Stimulated activated naive CD4-positive, alpha-beta T cell treated with Interleukin-2 at 50 U/mL for 16 hours (primary cell): Measurements from ENCODE around the gene MYMX.
"Not testable (repeated sequence)": the region's sequence is repeated elsewhere in the genome, so short reads cannot be mapped to it uniquely, and the experiment has no call there.

ENCODE experiments used
- DNase-seq: peaks from one replicate; lab custom pipeline; 2025; lab: John Stamatoyannopoulos, UW

Gene MYMX

DNA sequence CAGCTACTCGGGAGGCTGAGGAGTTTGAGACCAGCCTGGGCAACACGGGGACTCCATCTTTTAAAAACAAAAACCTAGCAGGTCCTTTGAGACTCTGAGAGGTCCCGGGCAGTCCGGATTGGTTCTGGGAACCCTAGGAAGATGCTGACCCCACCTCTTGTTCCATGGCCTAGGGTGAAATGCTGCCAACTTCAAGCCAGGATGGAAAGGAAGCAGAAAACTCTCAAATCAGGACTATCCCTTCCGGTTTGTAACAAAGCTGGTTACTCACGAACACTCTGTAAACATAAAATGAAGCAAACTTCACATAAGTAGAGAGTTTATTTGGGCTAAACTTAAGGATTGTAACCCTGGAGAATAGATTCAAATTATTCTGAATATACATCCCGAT lies 30.1 kb upstream of the MYMX start:
- no peak for DNase-seq

DNA sequence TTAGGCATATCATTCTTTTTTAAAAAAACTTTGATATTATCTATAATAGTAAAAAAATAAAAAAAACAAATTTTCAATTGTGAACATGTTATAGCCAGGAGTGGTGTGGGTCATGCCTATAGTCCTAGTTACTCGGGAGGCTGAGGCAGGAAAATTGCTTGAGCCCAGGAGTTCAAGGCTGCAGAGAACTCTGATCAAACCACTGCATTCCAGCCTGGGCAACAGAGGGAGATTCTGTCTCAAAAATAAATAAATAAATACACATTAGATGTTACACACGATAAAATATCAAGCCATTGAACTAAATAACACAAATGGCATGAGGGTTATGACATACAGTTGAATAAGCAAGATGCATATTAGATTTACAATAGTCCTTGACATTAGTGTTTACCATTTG lies 27.9 kb upstream of the MYMX start:
- DNase-seq, result no peak

DNA sequence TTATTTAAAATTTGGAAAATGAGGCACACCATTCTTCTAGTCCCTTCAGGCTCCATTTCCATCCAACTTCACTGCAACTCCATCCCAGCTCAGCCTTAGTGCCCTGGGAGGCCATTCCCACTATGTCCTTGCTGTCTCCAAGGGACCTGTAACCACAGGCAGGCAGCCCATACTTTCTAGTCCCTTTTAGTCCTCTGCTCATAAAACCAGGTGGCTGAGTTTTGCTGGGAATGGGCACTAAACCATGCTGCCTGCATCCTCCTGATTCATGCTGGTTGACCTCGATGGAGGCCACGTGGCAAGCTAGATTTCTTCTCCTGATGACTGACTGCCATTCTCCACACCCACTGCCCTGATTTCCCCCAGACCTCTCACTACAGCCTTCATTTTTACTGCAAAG lies 27.5 kb upstream of the MYMX start:
- no peak for DNase-seq

DNA sequence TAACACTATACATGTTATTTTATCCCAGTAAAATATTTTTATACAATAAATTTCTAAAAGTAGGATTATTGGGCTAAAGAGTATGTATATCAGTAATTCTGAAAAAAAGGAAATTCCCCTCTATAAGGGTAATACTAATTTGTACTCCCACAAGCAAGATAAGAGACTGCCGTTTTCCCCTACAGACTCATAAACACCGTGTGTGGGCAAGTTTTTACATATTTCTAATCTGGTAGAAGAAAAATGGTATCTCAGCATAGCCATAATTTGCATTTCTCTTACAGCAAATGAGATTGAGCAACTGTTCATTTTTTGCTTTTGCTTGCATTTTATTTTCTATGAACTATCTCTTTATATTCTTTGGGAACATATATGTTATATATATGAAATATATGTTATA lies 26.0 kb upstream of the MYMX start:
- DNase-seq, result no peak

DNA sequence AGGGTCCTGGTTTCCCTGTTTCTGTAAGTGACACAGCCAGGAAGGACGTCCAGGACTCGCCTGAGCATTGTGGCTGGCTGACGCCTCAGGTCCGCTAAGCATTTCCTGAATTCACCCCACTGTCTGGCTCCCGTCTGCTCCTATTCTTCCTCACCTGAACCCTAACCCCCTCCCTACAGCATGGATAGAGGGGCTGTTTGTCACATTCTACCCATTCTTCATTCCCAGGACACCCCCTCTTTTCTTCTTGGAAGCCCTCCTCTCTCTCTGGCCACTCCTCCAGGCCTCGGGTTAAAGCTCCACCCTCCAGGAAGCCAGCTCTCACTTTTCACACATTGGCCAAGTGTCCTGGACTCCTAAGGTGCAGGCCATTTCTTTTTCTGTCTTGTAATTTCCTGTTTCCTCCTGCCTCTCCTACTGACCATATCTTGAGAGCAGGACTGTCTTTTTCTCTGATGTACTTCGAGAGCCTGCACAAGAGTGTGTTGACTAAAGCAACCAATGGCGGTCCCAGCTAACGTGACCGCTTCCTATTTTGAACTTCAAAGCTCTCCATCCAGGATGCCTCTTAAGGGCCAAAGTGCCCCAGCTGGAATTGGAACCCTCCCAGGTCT lies 24.2 kb upstream of the MYMX start:
- no peak for DNase-seq

DNA sequence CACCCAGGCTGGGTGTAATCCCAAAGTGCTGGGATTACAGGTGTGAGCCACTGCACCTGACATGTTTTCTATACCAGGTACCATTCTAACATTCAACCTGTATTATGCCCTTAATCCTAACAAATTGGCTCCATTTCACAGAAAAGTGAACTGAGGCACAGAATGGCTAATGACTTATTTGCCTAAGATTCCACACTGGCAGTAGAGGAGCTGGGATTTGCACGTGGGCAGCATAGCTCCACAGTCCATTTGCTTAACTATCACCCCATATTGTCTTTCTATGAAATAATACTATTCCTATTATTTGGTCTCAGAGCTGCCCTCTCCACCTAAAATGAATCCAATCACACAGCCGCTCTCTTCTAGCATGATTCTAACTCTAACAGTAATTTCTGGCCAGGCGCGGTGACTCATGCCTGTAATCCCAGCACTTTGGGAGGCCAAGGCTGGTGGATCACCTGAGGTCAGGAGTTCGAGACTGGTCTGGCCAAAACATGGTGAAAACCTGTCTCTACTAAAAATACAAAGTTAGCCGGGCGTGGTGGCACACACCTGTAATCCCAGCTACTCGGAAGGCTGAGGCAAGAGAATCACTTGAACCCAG lies 23.3 kb upstream of the MYMX start:
- no peak for DNase-seq

DNA sequence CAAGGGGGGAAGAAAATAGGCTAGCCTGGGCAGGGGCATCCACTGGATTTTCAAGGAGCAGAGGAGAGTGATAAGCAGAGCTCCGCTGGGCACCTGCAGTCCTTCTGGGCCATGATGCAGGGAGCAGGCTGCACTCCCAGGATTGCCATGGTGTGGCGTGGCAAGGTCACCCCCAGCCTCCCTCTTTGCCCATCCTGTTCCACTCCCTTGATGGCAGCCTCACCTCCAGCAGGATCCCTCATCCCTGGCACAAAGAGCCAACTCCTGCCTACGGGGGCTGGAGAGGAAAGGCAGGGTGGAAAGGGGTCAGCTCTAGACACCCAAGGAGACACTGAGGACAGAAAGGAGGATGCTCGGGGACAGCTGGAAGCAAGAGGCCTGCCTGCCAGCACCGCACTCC lies 22.4 kb upstream of the MYMX start:
- DNase-seq, result no peak

DNA sequence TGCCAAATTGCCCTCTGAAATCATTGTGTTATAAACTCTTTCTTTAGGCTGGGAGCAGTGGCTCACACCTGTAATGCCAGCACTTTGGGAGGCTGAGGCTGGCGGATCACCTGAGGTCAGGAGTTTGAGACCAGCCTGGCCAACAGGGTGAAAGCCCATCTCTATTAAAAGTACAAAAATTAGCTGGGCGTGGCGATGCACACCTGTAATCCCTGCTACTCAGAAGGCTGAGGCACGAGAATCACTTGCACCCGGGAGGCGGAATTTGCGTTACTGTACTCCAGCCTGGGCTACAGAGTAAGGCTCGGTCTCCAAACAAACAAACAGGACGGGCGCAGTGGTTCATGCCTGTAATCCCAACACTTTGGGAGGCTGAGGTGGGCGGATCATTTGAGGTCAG lies 20.4 kb upstream of the MYMX start:
- DNase-seq, result not testable (repeated sequence)

DNA sequence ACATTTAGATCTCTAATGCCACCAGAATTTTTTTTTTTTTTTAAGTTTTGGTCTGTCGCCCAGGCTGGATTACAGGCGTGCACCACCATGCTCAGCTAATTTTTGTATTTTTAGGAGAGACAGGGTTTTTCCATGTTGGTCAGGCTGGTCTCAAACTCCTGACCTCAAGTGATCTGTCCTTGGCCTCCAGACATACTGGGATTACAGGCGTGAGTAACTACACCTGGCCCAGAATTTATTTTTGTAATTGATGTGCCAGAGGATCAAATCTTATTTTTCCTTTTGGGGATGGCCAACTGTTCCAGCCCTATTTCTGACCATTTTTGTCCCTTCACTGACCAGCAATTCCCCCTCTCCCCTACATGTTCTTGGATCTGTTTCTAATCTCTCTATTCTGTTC lies 18.0 kb upstream of the MYMX start:
- DNase-seq, result no peak

DNA sequence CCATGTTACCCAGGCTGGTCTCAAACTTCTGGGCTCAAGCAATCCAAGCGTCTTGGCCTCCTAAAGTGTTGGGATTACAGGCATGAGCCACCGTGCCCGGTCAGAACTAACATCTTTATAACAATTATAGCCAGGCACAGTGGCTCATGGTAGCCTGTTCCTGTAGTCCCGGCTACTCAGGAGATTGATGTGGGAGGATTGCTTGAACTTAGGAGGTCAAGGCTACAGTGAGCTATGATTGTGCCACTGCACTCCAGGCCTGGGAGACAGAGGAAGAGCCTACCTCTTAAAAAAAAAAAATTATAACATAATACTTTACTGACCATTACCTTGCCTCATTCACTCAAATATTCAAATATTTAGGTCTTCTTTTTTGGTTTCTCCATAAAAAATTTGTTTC lies 16.8 kb upstream of the MYMX start:
- no peak for DNase-seq

DNA sequence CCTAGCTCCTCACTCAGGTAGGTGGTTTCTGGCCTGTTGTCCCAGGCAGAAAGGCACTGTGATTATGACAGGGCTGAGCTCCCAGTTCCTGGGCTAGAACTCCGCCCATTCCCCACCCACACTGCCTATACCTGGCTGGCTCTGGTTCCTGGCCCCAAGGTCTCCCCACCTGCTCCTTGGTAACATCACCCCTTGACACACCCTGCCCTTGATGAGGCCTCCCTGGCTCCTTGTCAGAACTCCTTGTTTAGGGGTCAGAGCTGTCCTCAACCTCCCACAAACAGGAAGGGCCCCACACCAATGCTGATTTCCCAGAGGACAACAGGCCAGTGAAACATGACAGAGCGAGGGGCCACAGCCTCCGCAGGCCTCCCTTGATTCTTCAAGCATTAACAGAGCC lies 15.5 kb upstream of the MYMX start:
- no peak for DNase-seq

DNA sequence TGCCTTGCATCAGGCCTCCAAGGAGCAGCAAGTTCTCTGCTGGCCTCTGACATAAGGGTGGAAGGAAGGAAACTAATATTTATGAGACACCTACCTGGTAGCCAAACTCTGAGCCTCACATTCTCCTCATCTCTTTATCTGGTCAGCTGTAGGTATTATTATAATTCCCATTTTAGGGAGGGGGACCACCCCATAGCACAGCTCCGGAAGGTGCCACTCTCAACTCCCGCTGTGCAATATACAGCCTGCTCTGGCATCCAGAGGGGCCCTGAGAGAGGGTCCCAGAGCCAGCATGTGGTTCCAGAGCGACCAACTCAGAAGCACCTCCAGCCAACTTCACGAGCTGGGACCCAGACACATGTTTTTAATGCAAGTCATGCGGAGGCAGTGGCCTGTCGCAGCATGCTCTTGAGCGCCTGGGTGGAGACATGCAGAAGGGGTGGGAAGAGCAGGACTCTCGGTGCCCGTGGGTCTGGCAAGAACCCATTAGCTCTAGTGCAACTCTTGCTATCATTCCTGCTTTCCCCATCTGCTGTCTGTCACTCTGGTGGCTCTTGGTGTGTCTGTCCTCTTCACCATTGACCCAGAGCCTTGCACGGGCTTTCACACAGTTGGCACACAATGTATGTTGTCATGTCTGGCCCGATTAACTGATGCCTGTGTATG lies 15.0 kb upstream of the MYMX start:
- no peak for DNase-seq

DNA sequence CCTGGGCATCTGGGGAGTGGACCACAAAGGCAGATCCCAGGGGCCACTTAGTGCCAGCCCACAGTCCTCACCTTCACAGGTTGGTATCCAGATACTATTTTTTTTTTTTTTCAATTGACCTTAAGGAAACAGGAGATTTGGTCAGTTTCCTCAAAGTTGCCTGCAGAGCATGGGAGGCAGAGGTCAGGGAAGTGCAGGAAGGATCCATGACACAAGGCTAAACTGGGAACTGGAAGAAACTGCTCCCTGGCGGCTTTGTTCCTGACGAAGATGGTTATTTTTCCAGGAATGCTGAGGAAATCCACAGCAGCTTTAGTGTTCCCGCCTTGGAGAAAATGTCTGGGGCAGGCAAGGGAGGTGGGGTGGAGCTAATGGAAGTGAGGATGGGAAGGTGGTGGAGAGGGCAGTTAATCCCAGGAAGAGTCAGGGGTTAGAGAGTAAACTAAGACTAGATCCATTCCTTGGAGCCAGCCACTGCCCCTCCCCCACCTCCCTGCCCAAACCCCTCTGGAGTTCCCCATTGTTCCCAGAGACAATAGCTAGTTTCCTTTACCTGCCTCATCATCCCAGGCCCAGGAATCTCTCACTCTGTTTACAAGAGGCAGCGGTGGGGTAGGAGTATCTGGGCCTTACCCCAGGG lies 14.3 kb upstream of the MYMX start:
- no peak for DNase-seq

DNA sequence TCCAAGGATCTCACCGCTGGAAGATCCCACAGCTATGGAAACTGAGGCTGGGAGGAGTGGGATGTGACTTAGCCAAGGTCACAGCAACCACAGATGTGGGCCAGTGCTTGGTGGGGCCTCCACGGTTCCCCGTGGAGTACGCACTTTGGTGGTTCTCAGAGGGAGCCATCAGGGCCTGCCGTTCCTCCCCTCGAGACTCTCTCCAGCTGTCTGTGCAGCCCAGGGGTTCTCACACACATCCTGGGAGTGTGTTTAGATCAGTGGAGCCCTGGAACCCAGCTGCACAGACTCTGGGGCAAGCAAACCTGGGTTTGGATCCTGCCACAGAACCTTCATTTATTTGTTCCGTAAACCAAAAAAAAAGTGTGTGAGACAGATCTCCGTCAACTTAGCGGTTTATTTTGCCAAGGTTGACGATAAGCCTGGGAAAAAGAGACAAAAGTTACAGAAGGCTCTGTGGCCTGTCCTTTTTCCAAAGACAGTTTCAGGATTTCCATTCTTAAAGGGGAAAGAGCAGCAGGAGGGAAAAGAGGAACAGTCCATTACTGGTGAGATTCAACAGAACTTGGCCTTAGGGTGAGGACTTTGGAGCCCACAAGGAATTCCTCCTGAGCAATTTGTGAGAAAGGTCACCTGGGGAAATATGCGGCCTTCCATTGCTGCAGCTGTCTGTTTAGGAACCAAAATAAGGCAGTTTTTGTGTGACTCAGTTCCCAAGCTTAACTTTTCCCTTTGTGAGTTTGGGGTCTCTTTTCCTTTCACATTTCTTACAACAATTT lies 13.6 kb upstream of the MYMX start:
- DNase-seq, result no peak

DNA sequence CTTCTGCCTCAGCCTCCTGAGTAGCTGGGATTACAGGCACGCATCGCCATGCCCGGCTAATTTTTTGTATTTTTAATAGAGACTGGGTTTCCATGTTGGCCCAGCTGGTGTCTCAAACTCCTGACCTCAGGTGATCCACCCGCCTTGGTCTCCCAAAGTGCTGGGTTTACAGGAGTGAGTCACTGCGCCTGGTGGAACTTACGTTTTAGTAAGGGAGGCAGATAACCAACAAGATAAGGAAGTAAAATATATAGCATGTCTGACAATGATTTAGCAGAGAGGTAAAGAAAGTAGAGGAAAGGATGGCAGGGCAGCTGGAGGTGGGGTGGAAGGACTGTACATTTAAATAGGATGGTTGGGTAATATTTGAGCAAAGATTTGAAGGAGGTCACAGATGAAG lies 12.8 kb upstream of the MYMX start:
- DNase-seq, result no peak

DNA sequence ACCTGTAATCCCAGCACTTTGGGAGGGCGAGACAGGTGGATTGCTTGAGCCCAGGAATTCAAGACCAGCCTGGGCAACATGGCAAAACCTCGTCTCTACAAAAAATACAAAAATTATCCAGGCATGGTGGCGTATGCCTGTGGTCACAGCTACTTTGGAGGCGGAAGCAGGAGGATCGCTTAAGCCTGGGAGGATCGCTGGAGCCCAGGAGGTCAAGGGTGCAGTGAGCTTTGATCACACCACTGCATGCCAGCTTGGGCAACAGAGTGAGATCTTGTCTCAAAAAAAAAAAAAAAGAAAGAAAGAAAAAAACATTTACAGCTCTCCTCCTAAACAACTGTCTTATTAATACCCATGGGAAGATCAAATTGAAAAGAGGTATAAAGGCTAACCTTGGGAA lies 8.8 kb upstream of the MYMX start:
- DNase-seq, result no peak

DNA sequence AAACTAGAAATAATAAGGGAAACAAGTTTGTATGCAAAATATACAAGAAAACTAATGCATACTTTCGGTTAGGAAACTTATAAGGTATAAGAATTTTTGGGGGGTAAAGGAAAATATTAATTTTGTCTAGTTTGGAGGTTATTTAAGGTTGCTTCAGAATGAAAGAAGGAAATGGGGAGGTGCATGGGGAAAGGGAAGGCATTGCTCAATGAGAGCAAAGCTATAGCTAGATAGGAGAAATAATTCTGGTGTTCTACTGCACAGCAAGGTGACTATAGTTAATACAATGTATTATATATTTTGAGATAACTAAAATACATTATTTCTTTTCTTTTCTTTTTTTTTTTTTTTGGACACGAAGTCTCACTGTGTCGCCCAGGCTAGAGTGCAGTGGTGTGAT lies 5.4 kb upstream of the MYMX start:
- DNase-seq, result no peak

DNA sequence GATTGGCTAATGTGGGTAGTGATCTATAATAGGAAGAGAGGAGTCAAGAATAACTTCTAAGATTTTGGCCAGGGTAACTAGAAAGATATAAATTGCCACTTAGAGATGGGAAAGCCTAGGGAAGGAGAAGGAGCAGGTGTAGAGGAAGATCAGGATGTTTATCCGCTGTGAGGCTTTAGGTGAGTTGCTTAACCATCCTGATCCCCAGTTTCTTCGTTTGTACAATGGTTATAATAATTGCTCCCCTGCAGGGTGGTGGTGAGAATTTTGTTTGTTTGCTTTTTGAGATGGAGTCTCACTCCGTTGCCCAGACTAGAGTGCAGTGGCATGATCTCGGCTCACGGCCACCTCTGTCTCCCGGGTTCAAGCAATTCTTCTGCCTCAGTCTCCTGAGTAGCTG lies 2.4 kb upstream of the MYMX start:
- no peak for DNase-seq

DNA sequence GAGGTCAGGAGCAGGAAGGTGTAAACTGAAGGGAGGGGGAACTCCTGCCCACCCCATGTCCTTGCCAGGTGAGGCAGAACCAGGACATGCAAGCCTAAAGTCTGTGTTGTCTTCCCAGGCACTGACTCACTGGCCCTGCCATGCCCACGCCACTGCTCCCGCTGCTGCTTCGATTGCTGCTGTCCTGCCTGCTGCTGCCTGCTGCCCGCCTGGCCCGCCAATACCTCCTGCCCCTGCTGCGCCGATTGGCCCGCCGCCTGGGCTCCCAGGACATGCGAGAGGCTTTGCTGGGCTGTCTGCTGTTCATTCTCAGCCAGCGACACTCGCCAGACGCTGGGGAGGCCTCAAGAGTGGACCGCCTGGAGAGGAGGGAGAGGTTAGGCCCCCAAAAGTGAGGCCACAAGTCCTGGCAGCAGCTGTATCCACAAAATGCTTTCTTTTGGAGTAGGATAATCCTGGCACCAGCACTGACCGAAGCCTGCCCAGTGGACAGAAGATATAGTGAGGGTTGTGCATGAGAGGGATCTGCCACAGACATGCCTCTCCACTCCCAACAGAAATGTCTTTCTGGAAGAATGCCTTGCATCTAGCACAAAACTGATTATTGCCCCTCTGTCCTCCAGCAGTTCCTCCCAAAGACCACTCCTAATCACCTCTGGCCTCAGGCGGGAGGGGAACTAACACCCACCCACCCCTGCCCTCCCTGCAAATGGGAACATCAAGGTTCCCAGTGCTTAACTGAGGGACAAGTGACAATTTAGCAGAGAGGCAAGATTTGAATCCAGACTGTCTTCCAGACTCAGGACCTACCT lies 812 bp downstream of the MYMX start:
- no peak for DNase-seq

DNA sequence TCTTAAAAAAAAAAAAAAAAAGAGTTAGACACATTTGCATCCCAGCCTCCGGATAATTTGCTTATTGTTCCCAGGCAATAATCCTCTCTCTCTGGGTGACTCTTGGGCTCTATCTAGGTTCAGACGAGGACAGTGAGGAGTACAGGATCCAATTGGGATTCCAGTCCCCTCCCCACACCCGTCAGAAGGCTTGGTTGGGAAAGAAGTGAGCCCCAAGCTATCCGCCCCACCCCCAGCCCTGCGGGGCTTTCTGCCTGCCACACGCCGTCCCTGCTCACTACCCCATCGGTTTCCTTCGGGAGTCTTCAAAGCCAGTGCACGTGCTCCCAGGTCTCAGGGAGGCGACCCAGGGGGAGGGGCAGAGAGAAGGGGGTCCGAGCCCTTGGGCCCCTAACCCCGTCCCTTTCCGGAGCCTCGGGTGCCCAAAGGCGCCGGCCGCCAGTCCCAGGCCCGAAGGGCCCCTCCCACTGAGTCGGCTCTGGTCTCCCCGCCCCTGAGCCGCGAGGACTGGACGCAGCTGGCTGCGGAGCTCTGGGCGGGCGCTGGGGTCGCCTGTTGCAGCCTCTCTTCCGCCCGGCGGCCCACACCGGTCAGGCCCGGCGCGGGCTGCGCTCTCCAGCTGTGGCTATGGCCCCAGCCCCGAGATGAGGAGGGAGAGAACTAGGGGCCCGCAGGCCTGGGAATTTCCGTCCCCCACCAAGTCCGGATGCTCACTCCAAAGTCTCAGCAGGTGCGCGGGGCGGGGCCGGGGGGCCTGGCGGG lies 2.5 kb downstream of the MYMX start:
- peak; percentile 11 for DNase-seq
